NB4 (cell line): ENCODE results near the gene MNAT1.
"Not testable (repeated sequence)": the region's sequence is repeated elsewhere in the genome, so short reads cannot be mapped to it uniquely, and the experiment has no call there.

Experiments used
- DNase-seq: peaks from one replicate; pipeline ENCODE4 v3.0.0; 2010; ENCODE audit warnings: low read depth
- H3K4me3 ChIP-seq: one replicate; pipeline ENCODE4 v1.5.1; 2011; ENCODE audit warnings: mild to moderate bottlenecking, low read depth, low read length, moderate library complexity
- MYC ChIP-seq: IDR thresholded peaks from 2 replicates; pipeline ENCODE4 v1.6.1; 2011; ENCODE audit warnings: low read depth, low read length
- POLR2A ChIP-seq: IDR thresholded peaks from 2 replicates; pipeline ENCODE4 v1.6.1; 2011; ENCODE audit warnings: mild to moderate bottlenecking; ENCODE audit not compliant: insufficient read length; ENCODE audit errors: extremely low read depth
- TF ChIP-seq, protein P1 (sequence below): IDR thresholded peaks from one replicate; pipeline ENCODE4 v1.5.1; 2012; ENCODE audit warnings: low read depth, low read length
- TF ChIP-seq, protein P2 (sequence below): IDR thresholded peaks from 2 replicates; pipeline ENCODE4 v1.6.1; 2011; ENCODE audit warnings: low read depth, low read length

MNAT1 gene

DNA sequence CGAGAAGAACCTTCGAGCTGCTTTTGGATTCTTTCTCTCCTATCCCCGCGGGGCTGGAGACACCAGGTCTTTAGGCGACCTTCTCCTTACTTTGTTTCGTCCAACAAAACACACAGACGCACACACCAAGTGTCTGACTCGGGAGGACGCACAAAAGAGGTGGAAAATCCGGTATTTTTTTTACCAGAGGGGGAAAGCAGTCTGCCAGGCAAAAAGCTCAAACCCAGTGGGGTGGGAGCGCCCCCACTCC, 12.5 kb upstream of the MNAT1 start:
- peak overlapping the region; percentile 53 for H3K4me3 ChIP-seq
- TF ChIP-seq MYC = no peak
- TF ChIP-seq POLR2A = no peak
- TF ChIP-seq, protein P1, sequence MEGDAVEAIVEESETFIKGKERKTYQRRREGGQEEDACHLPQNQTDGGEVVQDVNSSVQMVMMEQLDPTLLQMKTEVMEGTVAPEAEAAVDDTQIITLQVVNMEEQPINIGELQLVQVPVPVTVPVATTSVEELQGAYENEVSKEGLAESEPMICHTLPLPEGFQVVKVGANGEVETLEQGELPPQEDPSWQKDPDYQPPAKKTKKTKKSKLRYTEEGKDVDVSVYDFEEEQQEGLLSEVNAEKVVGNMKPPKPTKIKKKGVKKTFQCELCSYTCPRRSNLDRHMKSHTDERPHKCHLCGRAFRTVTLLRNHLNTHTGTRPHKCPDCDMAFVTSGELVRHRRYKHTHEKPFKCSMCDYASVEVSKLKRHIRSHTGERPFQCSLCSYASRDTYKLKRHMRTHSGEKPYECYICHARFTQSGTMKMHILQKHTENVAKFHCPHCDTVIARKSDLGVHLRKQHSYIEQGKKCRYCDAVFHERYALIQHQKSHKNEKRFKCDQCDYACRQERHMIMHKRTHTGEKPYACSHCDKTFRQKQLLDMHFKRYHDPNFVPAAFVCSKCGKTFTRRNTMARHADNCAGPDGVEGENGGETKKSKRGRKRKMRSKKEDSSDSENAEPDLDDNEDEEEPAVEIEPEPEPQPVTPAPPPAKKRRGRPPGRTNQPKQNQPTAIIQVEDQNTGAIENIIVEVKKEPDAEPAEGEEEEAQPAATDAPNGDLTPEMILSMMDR = no peak
- TF ChIP-seq, protein P2, sequence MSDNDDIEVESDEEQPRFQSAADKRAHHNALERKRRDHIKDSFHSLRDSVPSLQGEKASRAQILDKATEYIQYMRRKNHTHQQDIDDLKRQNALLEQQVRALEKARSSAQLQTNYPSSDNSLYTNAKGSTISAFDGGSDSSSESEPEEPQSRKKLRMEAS = no peak
- DNase-seq = peak; percentile 13

DNA sequence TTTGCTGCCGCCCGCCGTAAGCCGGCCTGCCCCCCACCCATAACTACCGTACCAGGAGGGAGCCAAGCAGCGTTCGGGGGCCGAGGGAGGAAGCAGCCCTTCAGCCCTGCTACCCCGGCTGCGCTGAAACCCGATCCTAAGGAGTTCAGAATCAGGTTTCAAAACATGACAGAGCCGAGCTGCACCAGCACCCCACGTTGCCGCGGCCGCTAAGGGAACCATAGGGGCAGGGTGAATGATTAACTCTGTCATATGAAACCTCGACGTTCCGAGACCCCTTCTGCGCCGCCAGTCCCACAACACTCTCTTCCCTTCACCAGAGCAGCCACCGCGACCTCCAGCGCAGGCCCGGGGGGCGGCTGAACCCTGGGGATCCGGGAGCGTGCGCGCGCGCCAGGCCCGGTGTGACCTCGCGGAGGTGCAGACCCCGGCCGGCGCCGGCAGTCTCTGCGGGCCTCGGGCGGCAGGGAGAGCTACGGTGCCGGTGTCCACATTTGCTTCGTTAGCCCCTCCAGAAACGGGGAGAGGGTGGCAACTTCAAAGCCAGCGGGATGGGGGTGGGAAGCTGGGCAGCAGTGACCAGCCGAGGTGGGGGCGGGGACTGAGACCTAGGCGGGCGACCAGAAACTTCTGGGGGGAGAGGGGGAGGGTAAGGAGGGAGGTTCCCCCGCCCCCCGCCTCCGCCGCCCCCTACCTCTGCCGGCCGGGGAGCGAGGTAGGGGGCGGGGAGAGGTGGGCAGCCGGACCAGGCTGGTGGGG, 12.0 kb upstream of the MNAT1 start:
- peak; percentile 62 for DNase-seq
- H3K4me3 ChIP-seq = peak overlapping the region; percentile 53
- no peak for TF ChIP-seq POLR2A
- TF ChIP-seq MYC = peak; percentile 31; the same call in 1 of the 2 replicates
- TF ChIP-seq, protein P2 = peak; percentile 20; the same call in 1 of the 2 replicates
- TF ChIP-seq, protein P1 = no peak

DNA sequence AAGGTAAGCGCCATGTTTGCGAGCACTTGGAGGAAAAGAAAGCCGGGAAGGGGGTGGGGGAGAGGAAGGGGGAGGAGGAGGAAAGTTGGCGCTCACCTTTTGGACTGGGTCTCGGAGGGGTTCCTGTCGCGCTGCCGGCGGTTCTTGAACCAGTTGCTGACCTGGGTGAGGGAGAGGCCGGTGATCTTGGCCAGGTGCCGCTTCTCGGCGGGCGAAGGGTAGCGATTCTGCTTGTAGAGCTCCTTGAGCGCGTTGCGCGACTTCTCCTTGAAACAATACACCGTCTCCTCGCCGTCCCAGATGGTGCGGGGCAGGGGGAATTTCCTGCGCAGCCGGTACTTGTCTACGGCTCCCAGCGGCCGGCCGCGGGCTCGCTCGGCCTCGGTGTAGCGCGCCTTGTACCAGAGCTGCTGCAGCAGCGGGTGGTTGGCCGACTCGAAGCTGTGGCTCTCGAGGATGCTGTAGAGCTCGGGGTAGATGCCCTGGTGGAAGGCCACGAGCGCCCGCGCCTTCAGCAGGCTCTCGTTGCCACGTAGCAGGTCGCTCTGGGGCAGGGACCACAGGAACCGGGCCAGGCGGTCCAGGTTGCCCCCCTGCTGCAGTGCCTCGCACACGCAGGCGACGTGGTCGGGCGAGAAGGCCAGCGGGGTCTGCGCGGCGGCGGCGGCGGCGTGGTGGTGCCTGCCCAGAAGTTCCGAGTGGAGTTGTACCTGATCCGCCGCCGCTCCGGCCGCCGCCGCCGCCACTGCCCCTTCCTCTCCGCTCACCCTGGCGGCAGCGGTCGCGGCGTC, 11.2 kb upstream of the MNAT1 start:
- DNase-seq = peak; percentile 63
- H3K4me3 ChIP-seq = peak overlapping the region; percentile 53
- TF ChIP-seq MYC (no peak), POLR2A (no peak)
- TF ChIP-seq, protein P1 = no peak
- TF ChIP-seq, protein P2 = no peak

DNA sequence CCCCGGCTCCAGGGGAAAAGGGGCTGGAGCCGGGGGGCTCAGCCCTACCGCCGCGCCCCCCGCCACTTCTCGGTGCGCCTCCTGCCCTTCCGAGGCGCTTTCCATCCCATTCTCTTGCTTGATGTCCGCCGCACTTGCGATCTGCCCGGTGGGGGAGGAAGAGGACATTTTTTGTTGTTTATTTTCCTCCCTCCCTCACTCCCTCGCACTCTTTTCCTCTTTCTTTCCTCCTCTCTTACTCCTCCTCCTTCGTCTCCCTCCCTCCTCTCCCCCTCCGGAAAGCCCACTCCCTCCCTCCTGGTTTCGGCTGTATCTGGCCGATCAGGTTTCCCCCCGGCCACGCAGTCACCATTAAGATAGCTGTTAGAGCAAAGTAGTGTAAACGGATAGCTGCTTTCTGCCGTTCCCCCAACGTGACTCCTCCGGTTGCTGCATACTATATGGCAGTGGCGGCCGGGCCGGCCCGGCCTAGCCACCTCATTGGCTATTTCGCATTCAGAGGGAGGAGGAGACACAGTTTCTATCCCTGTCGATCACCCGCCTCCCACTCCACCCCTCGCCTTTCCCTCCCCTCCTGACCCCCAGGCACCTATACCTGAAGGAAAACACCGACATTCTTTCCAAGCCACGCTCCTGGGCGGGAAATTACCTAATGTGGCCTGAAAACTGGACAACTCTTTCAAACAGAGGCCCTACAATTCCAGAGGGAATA, 10.5 kb upstream of the MNAT1 start, which contains the start of gene SIX4:
Gene SIX4, minus strand, starts transcription at position 445 of the 712 bp plus-strand sequence. Its CDS starts 277 bp downstream, at position 168.
- DNase-seq = peak; percentile 68
- peak within 1 kb of the TSS; percentile 53 for H3K4me3 ChIP-seq
- peak; percentile 81 for TF ChIP-seq POLR2A
- TF ChIP-seq, protein P2 = peak; percentile 64
- TF ChIP-seq MYC = 0 out of 2 replicates have a peak, but pooled peaks have one; percentile 11
- TF ChIP-seq, protein P1 = no peak

DNA sequence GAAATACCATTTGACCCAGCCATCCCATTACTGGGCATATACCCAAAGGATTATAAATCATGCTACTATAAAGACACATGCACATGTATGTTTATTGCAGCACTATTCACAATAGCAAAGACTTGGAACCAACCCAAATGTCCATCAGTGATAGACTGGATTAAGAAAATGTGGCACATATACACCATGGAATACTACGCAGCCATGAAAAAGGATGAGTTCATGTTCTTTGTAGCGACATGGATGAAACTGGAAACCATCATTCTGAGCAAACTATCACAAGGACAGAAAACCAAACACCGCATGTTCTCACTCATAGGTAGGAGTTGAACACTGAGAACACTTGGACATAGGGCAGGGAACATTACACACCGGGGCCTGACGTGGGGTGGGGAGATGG, 3.3 kb upstream of the MNAT1 start:
- H3K4me3 ChIP-seq, DNase-seq: not testable (repeated sequence)

DNA sequence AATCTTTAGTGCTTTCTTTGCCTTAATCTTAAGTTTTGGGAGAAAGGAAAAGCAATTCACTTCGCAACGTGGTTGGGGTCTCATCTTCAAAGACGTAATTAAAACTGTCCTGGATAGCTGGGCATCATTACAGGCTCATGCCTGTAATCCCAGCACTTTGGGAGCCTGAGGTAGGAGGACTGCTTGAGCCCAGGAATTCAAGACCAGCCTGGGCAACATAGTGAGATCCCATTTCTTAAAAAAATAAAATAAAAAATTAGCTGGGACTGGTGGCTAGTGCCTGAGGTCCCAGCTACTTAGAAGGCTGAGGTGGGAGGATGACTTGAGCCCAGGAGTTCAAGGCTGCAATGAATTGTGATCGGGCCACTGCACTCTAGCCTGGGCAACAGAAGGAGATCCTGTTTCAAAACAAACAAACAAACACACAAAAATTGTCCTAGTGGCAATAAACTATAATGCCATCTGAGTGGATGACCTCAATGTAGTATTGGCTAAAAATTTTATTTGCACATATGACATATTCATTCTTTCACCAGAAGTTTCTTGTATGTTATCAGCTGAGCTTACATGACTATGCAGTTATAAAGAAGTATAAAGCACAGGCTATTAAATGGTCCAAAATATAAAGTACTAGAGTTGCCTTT, 1.6 kb upstream of the MNAT1 start:
- no peak for DNase-seq
- no peak for TF ChIP-seq POLR2A
- no peak for TF ChIP-seq MYC
- TF ChIP-seq, protein P2 = no peak
- TF ChIP-seq, protein P1 = no peak
- no peak overlapping the region for H3K4me3 ChIP-seq
